Mesendoderm (in vitro differentiated cells): ENCODE data around the gene C14orf119. TPM values are rescaled to one million over a fixed set of nuclear protein-coding genes. Genes with fewer than 3 reads are reported as not detected.

Experiments
- DNase-seq: peaks from one replicate; pipeline ENCODE4 v3.0.0; 2013
- H2AK5ac ChIP-seq: 2 replicates; pipeline ENCODE4 v1.6.1; 2013; ENCODE audit warnings: low read length, inconsistent platforms
- H2BK120ac ChIP-seq: 2 replicates; pipeline ENCODE4 v1.6.1; 2013; ENCODE audit warnings: low read depth, mild to moderate bottlenecking, low read length, moderate library complexity, mixed read lengths
- H2BK15ac ChIP-seq: replicated peaks from 2 replicates; pipeline ENCODE4 v1.6.1; 2013; ENCODE audit warnings: low read depth, mild to moderate bottlenecking, moderate library complexity
- H2BK5ac ChIP-seq: 2 replicates; pipeline ENCODE4 v1.6.1; 2013; ENCODE audit warnings: low read length, inconsistent platforms
- H3K18ac ChIP-seq: 2 replicates; pipeline ENCODE4 v1.6.1; 2013; ENCODE audit warnings: mild to moderate bottlenecking, low read length, mixed read lengths
- H3K23ac ChIP-seq: one replicate; pipeline ENCODE4 v1.6.1; 2013; ENCODE audit warnings: low read length
- H3K27ac ChIP-seq: 2 replicates; pipeline ENCODE4 v1.5.1; 2013; ENCODE audit warnings: low read depth, mild to moderate bottlenecking, inconsistent platforms, low read length, moderate library complexity
- H3K27me3 ChIP-seq: 2 replicates; pipeline ENCODE4 v1.6.1; 2013; ENCODE audit warnings: low read length, control low read depth, mild to moderate bottlenecking, inconsistent platforms; ENCODE audit not compliant: insufficient read depth, poor library complexity
- H3K36me3 ChIP-seq: 2 replicates; pipeline ENCODE4 v1.6.1; 2013; ENCODE audit warnings: low read length, inconsistent platforms; ENCODE audit not compliant: control insufficient read depth, insufficient read depth
- H3K4ac ChIP-seq: one replicate; pipeline ENCODE4 v1.6.1; 2013; ENCODE audit warnings: low read depth, mild to moderate bottlenecking, low read length, moderate library complexity
- H3K4me1 ChIP-seq: 2 replicates; pipeline ENCODE4 v1.6.1; 2013; ENCODE audit warnings: low read depth, low read length, inconsistent platforms; ENCODE audit not compliant: control insufficient read depth
- H3K4me2 ChIP-seq: 2 replicates; pipeline ENCODE4 v1.6.1; 2013; ENCODE audit warnings: low read length
- H3K4me3 ChIP-seq: 2 replicates; pipeline ENCODE4 v1.5.1; 2013; ENCODE audit warnings: mild to moderate bottlenecking, low read length
- H3K56ac ChIP-seq: one replicate; pipeline ENCODE4 v1.6.1; 2013; ENCODE audit warnings: low read length
- H3K79me1 ChIP-seq: 2 replicates; pipeline ENCODE4 v1.6.1; 2013; ENCODE audit warnings: low read length, inconsistent platforms
- H3K79me2 ChIP-seq: 2 replicates; pipeline ENCODE4 v1.6.1; 2013; ENCODE audit warnings: mild to moderate bottlenecking, low read length; ENCODE audit not compliant: control insufficient read depth, insufficient read depth
- H3K9ac ChIP-seq: 2 replicates; pipeline ENCODE4 v1.6.1; 2013; ENCODE audit warnings: low read length, inconsistent platforms
- H4K5ac ChIP-seq: one replicate; pipeline ENCODE4 v1.6.1; 2013; ENCODE audit warnings: low read length
- H4K8ac ChIP-seq: one replicate; pipeline ENCODE4 v1.6.1; 2013; ENCODE audit warnings: low read depth, mild to moderate bottlenecking, control low read depth, low read length, moderate library complexity
- WGBS: extraction: QIAGEN DNeasy Blood & Tissue Kit; methylation state at CpG from one replicate; pipeline ENCODE4 v1.1.7; 2013; ENCODE audit warnings: low lambda C conversion rate, missing lambda C conversion rate; ENCODE audit not compliant: insufficient coverage; ENCODE audit errors: extremely low coverage; 5-methylcytosine and 5-hydroxymethylcytosine counted together
- polyA plus RNA-seq, 2 experiments: library from polyadenylated mRNA; stranded (reverse); fragments of 200-250 nt; gene quantifications; one replicate each; pipeline ENCODE4 v1.2.3, GENCODE V29; 2013

Gene C14orf119, protein sequence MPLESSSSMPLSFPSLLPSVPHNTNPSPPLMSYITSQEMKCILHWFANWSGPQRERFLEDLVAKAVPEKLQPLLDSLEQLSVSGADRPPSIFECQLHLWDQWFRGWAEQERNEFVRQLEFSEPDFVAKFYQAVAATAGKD
- polyA plus RNA-seq (2013, experiment 1 of 2): 37.0 TPM
- polyA plus RNA-seq (2013, experiment 2 of 2): 35.2 TPM

DNA sequence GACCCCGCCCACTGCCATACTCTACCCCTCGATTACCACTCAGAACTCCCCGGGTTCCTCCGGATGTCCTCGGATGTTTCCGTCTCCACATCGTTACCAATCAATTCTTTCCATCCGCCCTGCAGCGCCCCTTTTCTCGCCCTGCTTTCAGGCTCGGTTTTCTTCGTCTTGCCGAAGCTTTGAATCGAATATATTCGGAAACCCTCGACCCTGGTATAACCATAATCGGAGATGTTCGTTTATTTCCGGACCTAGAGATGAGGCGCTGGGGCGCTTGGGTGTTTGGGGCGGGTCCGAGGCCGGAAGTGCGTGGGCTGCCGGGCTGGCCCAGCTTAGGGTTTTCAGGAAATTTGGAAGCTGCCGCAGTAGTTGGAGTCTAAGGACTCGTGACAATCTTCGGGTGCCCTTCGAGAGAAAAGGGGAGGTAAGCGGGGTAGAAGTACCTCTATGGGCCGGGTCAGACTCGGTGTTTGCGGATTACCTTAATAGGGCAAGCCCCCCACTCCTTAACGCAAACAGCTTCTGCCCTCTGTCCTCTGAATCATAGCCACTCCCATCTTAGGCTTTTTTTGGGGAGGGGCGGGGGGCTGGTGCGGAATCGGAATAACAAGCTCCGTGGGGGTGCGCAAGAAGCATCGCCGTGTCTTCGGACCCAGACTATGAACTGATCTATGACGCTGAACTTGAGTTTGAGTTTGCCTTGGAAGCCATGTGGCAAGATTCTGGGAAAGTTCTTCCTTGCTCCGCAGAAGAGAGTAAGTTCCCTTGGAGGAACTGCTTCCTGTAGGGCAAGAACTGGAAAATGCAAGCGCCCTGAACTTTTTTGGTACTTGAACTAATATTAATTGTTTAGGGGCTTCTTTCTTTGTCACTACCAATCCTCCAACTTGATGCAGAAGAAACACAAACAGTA is at the start of gene C14orf119:
Gene C14orf119, plus strand, starts transcription at position 310 of the 913 bp plus-strand sequence. CDS start 2,154 bp downstream, outside the sequence.
- H2AK5ac ChIP-seq: no peak within 1 kb of the TSS
- no peak within 1 kb of the TSS for H2BK120ac ChIP-seq
- no peak within 1 kb of the TSS for H3K23ac ChIP-seq
- H4K5ac ChIP-seq: peak within 1 kb of the TSS; percentile 56
- no CpG with 5 or more reads among the region's 46 CpGs for WGBS
- peak within 1 kb of the TSS; percentile 97 for H3K18ac ChIP-seq
- peaks cover 14% of the 10 kb centered on the region for H3K79me1 ChIP-seq
- peaks cover 49% of the 10 kb centered on the region for H3K79me2 ChIP-seq
- DNase-seq: peak; percentile 100
- H3K27me3 ChIP-seq: no peaks in the 10 kb centered on the region
- H3K4ac ChIP-seq: peak within 1 kb of the TSS; percentile 97
- no peak within 1 kb of the TSS for H2BK15ac ChIP-seq
- H3K4me3 ChIP-seq: peak within 1 kb of the TSS; percentile 99
- H4K8ac ChIP-seq: peak within 1 kb of the TSS; percentile 82
- H3K27ac ChIP-seq: peak within 1 kb of the TSS; percentile 94
- peak within 1 kb of the TSS; percentile 100 for H3K56ac ChIP-seq
- H3K9ac ChIP-seq: peak within 1 kb of the TSS; percentile 99
- H3K4me2 ChIP-seq: peak within 1 kb of the TSS; percentile 75
- peaks cover 1% of the 10 kb centered on the region for H3K36me3 ChIP-seq
- H2BK5ac ChIP-seq: peak within 1 kb of the TSS; percentile 95
- H3K4me1 ChIP-seq: peaks cover 9% of the 10 kb centered on the region

DNA sequence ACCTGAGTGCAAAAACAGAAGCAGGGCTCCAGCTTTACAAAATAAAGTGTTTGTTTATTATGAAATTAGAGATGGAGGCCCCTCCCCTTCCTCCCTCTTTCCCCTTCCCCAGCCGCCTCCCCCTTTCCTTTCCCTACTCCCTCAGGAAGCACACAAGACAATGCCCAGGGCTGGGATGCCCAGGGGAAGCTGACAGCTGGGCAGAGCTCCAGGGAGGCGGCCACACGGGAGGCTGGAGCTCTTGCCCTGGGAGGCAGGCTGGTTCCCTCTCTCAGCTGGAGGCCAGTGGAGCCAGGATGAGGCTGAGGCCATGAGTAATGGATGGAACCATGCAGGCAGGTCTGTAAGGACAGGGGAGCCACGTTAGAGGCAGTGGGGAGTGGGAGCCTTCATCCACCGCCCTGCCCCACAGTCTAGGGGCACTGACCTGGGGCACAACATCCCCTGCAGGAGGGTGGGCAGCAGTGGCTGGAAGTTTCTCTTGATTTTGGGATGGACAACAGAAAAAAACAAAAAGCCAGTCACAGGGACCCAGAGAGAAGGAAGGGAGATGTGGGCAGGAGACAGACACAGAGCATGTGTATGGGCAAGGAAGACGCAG is 48.2 kb upstream of the C14orf119 start:
- H3K36me3 ChIP-seq: peaks cover 2% of the 10 kb centered on the region
- no peak overlapping the region for H3K18ac ChIP-seq
- H2AK5ac ChIP-seq: no peak overlapping the region
- H3K4ac ChIP-seq: no peak overlapping the region
- no peak overlapping the region for H2BK120ac ChIP-seq
- H3K4me3 ChIP-seq: no peak overlapping the region
- WGBS: no CpG with 5 or more reads among the region's 6 CpGs
- no peak overlapping the region for H3K4me2 ChIP-seq
- H3K79me1 ChIP-seq: no peaks in the 10 kb centered on the region
- no peaks in the 10 kb centered on the region for H3K79me2 ChIP-seq
- no peak overlapping the region for H2BK15ac ChIP-seq
- no peak overlapping the region for H3K23ac ChIP-seq
- no peak overlapping the region for H3K9ac ChIP-seq
- no peak overlapping the region for H3K27ac ChIP-seq
- H2BK5ac ChIP-seq: no peak overlapping the region
- peaks cover 4% of the 10 kb centered on the region for H3K4me1 ChIP-seq
- H3K27me3 ChIP-seq: no peaks in the 10 kb centered on the region
- no peak overlapping the region for H4K5ac ChIP-seq
- DNase-seq: no peak
- no peak overlapping the region for H3K56ac ChIP-seq
- H4K8ac ChIP-seq: no peak overlapping the region

DNA sequence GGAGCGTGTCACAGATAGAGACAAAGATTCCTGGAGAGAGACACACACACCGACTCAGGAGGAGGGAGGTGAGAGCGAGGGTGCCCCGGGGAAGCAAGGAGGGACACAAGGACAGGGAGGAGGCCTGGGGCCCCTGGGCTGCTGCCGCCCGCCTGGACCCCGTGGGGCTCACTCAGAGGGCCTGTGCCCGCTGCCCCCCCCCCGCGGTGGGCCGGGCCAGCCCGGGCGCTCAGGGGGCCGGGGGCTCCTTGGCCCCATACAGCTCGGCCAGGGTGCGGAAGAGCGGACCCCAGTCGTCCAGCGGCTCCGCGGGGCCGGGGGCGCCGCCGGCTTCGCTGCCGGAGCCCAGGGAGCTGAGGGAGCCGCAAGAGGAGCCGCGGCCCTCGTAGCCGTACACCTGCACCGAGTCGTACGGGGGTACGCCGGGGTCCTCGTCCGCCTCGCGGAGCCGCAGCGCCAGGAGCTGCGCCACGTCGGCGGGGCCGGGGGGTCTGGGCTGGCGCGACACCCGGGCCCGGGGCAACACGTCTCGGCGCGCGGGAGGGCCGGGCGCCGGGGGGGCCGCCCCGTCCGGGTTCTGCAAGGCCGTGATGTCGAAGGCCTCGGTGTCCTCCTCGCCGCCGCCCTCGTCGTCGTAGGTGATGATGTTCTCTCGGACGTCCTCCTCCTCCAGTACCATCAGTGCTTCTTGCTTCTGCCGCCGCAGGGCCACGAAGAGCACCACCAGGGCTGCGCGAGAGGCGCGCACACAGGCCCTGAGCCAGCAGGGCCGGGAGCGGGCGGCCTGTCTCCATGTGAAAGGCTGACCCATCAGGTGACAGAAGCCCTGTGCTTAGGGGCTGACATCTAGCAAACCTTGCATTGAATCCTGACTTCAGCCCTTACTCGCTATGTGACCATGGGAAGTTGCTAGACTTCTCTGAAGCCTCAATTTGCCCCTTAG is 47.3 kb upstream of the C14orf119 start:
- Histone ChIP-seq H2BK15ac (no peak overlapping the region), H3K79me2 (no peaks in the 10 kb centered on the region), H4K8ac (no peak overlapping the region), H3K56ac (no peak overlapping the region), H3K4me2 (no peak overlapping the region), H3K27ac (no peak overlapping the region), H3K9ac (no peak overlapping the region), H3K18ac (no peak overlapping the region), H3K4me1 (peaks cover 4% of the 10 kb centered on the region), H2AK5ac (no peak overlapping the region), H2BK5ac (no peak overlapping the region), H3K4me3 (no peak overlapping the region), H3K79me1 (no peaks in the 10 kb centered on the region), H2BK120ac (no peak overlapping the region), H3K36me3 (peaks cover 2% of the 10 kb centered on the region), H3K23ac (no peak overlapping the region), H3K4ac (no peak overlapping the region), H3K27me3 (no peaks in the 10 kb centered on the region), H4K5ac (no peak overlapping the region)
- no CpG with 5 or more reads among the region's 85 CpGs for WGBS
- no peak for DNase-seq

DNA sequence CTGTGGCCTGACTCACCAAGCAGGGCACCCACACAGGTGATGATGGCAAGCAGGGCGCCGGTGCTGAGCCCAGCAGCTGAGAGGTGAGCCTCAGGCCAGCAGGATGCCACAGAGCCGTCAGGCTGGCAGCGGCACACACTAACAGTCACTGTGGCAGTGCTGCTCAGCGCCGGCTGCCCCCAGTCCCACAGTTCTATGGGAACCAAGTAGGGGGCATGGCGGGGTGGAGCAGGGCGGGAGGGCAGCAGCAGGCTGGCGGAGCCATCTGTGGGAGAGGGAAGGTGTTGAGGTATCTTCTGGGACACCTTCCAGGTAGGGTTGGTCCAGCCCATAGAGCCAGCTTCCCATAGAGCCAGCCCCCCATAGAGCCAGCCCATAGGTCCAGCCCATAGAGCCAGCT is 46.3 kb upstream of the C14orf119 start:
- no peak overlapping the region for H2AK5ac ChIP-seq
- WGBS: no CpG with 5 or more reads among the region's 9 CpGs
- H3K36me3 ChIP-seq: peaks cover 2% of the 10 kb centered on the region
- H3K4ac ChIP-seq: no peak overlapping the region
- H3K18ac ChIP-seq: no peak overlapping the region
- H3K56ac ChIP-seq: no peak overlapping the region
- H3K4me3 ChIP-seq: no peak overlapping the region
- no peak overlapping the region for H2BK5ac ChIP-seq
- no peak overlapping the region for H2BK15ac ChIP-seq
- H2BK120ac ChIP-seq: no peak overlapping the region
- no peak overlapping the region for H3K9ac ChIP-seq
- H3K79me2 ChIP-seq: no peaks in the 10 kb centered on the region
- no peak overlapping the region for H4K8ac ChIP-seq
- no peak overlapping the region for H3K4me2 ChIP-seq
- H3K27me3 ChIP-seq: no peaks in the 10 kb centered on the region
- no peak for DNase-seq
- H3K23ac ChIP-seq: no peak overlapping the region
- no peaks in the 10 kb centered on the region for H3K79me1 ChIP-seq
- H3K4me1 ChIP-seq: peaks cover 4% of the 10 kb centered on the region
- no peak overlapping the region for H4K5ac ChIP-seq
- H3K27ac ChIP-seq: no peak overlapping the region
